HG02885 (cell line): ENCODE measurements around the gene SLPI.

ENCODE experiments used
- ATAC-seq: cut with Tn5 transposase; IDR thresholded peaks from one replicate; pipeline ENCODE4 v1.9.1; 2021; ENCODE audit warnings: mild to moderate bottlenecking; ENCODE audit not compliant: unreplicated experiment, poor library complexity

Gene SLPI

DNA sequence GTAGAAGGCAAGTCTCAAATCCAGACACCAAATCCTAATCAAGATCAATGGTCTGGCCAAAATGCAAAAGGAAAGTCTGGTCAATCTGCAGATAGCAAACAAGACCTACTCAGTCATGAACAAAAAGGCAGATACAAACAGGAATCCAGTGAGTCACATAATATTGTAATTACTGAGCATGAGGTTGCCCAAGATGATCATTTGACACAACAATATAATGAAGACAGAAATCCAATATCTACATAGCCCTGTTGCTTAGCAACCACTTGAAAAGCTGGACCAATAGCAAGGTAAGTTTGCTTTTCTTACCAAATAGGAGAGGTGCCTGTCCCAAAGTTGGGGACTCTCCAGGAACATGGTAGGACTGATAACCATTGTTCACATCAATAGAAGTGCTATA is 31.2 kb downstream of the SLPI start:
- no peak for ATAC-seq

GRCh38 chr20:45221076-45221475 is 33.3 kb downstream of the SLPI start, which contains the start of gene SEMG2:
Gene SEMG2 (plus strand): TSS chr20:45221373. CDS start chr20:45221390, 17 bp downstream.
- ATAC-seq: no peak

- ATAC-seq: no peak
Measured at GRCh38 chr20:45218636-45219035, 35.7 kb downstream of the SLPI start.

DNA sequence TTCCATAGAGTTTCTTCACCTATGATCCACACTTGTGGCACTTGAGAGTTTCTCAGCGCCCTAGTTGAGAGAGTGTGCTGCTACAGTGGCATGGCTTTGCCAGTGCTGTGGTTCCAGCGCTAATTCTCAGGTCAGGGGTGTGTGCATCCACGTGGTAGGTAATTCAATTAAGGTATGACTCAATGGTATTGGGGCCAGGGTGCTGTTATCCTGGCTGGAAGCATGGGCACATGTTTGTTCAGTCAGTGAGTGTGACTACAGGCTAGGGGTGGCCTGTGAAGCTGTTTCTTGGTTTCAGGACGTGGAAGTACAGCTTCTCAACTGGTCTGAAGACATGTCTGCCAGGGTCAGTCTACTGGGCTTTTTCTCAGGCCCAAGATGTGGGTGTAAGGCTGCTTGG is 36.2 kb downstream of the SLPI start:
- no peak for ATAC-seq

DNA sequence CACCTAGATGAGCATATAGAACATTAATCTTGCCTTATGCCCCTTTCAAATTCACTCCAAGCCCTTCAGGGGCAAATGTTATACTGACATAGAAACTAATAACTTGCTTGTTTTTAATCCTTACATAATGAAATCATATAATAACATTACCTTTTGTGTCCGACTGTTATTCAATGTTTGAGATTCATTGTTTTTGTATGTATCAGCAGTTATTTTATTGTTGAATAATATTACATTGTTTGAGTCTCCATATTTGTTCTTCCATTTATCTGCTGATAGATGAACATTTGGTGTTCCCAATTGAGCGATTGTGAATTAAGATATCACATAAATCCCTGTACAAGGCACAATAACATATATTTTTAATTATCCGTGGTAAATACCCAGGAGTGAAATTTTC is 41.5 kb downstream of the SLPI start:
- no peak for ATAC-seq

DNA sequence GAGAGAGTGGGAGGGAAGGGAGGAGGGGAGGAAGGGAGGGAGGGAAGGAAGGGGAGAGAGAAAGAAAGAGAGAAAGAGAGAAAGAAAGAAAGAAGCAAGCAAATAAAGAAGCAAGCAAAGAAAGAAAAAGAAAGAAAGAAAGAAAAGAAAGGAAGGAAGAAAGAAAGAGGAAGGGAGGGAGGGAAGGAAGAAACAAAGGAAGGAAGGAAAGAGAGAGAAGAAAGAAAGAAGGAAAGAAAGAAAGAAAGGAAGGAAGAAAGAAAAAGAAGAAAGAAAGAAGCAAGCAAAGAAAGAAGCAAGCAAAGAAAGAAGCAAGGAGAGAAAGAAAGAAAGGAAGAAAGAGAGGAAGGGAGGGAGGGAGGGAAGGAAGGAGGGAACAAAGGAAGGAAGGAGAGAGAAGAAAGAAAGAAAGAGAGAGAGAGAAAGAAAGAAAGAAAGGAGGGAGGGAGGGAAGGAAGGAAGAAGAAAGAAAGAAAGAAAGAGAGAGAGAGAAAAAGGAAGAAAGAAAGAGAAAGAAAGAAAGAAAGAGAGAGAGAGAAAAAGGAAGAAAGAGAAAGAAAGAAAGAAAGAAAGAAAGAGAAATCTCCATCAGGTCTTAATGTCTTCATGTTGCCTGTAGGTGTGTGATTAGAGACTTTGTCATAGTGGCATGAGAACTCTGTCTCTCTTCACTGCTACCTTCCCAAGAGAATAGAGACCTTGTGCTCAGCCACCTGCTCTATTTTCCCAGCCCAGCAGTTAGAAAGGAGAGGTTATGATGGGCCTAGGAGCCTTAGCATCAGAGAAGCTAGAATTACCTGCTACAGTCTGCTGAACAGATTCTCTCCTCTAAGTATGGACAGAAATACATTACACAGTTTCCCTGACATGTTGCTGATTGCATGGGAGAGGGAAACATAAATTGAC is 42.5 kb downstream of the SLPI start:
- ATAC-seq: no peak

DNA sequence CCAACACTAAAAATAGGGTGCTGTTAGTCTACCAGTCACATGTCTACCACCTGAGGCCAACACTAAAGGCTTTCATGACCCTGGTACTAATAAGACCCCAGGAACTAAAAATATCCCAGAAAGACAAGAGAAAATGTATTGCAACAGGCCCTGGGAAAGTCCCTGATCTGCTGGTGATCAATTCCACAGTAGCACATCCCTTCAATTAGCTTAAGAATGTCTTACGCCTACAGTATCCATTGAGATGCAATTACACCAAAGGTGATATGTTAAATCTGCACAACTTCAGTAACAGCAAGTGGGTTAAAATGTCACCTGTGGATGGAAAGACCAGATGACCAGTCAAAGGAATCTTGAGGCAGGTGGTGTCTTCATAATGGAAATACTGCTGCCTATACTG is 44.4 kb downstream of the SLPI start:
- no peak for ATAC-seq

DNA sequence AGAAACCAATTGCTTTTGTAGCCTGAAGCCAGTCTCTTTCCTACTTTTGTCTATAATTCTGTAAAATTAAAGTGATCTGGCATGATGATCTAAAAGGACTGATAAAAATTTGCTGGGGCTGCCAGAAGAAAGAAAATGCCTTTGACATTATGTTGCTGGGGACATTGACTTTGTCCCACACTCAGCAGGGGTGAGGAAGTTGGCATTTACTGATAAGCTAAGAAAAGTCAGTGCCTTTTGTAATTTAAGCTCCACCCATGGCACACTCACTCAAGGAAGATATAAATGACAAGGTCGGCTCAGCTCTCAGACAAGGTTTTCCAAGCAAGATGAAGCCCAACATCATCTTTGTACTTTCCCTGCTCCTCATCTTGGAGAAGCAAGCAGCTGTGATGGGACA is 47.6 kb downstream of the SLPI start, which contains the start of gene SEMG1:
Gene SEMG1 (plus strand): TSS at position 309 of the 400 bp plus-strand sequence. CDS start 21 bp downstream, at position 330.
- ATAC-seq: no peak
